Colonic mucosa (tissue), 2 donors: Measurements from ENCODE around the gene SLK. TPM values are rescaled to one million over a fixed set of nuclear protein-coding genes. Genes with fewer than 3 reads are reported as not detected.

ENCODE experiments used
- microRNA-seq: library from miRNA; unstranded; fragments of <30 nt; microRNA quantifications from one replicate; pipeline ENCODE4, GENCODE V29; 2019
- total RNA-seq, 2 donors: library from RNA; stranded (reverse); fragmentation: NEBNext Ultra II Directional in 1 of 2; extraction: Animal tissue kit (Norgen Biotek cat#: 25700) in 1 of 2; gene quantifications; one replicate each; pipeline ENCODE4 v1.2.1, GENCODE V29; 2021
- donor health status: DM: no; HTN: no; CAD: no.
- donor health status: DM: no; HTN: no; CAD: no.

SLK gene
- total RNA-seq, 2 donors from 2014 or later: 35.5 to 51.6 TPM

Small RNA genes lying within 50 kb of the gene (microRNA-seq; reads per million reads assigned to microRNA genes)
- gene MIR936: not detected

Other genes starting within 250 kb of the SLK start
- gene SH3PXD2A, start 111.6 kb upstream of the SLK start, total RNA-seq: 10 to 100 TPM; 37.5 to 40.8 TPM
- 10 to 100 TPM; 16.6 to 18.3 TPM for gene STN1, start 49.0 kb upstream of the SLK start, total RNA-seq
- 100 to 1,000 TPM; 115 to 249 TPM for gene COL17A1, start 118.7 kb downstream of the SLK start, total RNA-seq
- 1 to 10 TPM; 6.8 to 8.0 TPM for gene SFR1, start 155.0 kb downstream of the SLK start, total RNA-seq